OCI-LY7 (cell line): ENCODE results near the gene TEKTIP1.

ENCODE experiments used
- CTCF ChIP-seq: fragments of 200-600 bp; sonication (generic); conservative IDR thresholded peaks from 2 replicates; pipeline ENCODE4 v1.5.1; 2014; ENCODE audit warnings: mild to moderate bottlenecking, antibody characterized with exemption, low read length, moderate library complexity, mixed read lengths
- EZH2phosphoT487 ChIP-seq: fragments of 200-600 bp; sonication (generic); IDR thresholded peaks from 2 replicates; pipeline ENCODE4 v1.6.1; 2018; ENCODE audit warnings: low read depth, borderline replicate concordance, mild to moderate bottlenecking, mixed run types, antibody characterized with exemption, low read length, moderate library complexity, mixed read lengths

GRCh38 chr19:3528539-3529211, 10.3 kb upstream of the TEKTIP1 start:
- TF ChIP-seq CTCF, result no peak
- no peak for TF ChIP-seq EZH2phosphoT487
